ENCODE results near the gene RTL1.

Gene RTL1

GRCh38 chr14:100864960-100865681 is 38.4 kb downstream of the RTL1 start:
- no peak for DNase-seq

GRCh38 chr14:100864206-100864605 is 39.3 kb downstream of the RTL1 start:
- no peak for DNase-seq

- no peak for DNase-seq
These were observed 40.7 kb downstream of the RTL1 start for GRCh38 chr14:100862793-100863192.

GRCh38 chr14:100862277-100862676 is 41.2 kb downstream of the RTL1 start:
- DNase-seq = no peak

- DNase-seq = no peak
These were observed 41.6 kb downstream of the RTL1 start for GRCh38 chr14:100861937-100862247.

GRCh38 chr14:100861188-100861936 is 42.2 kb downstream of the RTL1 start:
- no peak for DNase-seq

GRCh38 chr14:100860556-100861187 is 42.9 kb downstream of the RTL1 start:
- DNase-seq = no peak

GRCh38 chr14:100859781-100860180 is 43.7 kb downstream of the RTL1 start:
- DNase-seq = no peak

GRCh38 chr14:100858838-100859220 is 44.7 kb downstream of the RTL1 start:
- no peak for DNase-seq

- no peak for DNase-seq
These were observed 45.3 kb downstream of the RTL1 start for GRCh38 chr14:100857923-100858837.

- no peak for DNase-seq
These were observed 46.1 kb downstream of the RTL1 start for GRCh38 chr14:100857233-100857922.

GRCh38 chr14:100856056-100856950 is 47.2 kb downstream of the RTL1 start:
- no peak for DNase-seq

- no peak for DNase-seq
These were observed 48.1 kb downstream of the RTL1 start for GRCh38 chr14:100855256-100855930.

- DNase-seq = no peak
These were observed 49.1 kb downstream of the RTL1 start for GRCh38 chr14:100854435-100854834.

- DNase-seq = no peak
These were observed 51.4 kb downstream of the RTL1 start for GRCh38 chr14:100851946-100852620.

- DNase-seq = no peak
These were observed 52.0 kb downstream of the RTL1 start for GRCh38 chr14:100851586-100851916.

GRCh38 chr14:100850841-100851585 is 52.5 kb downstream of the RTL1 start:
- peak; percentile 95 for DNase-seq

- DNase-seq = no peak
These were observed 54.3 kb downstream of the RTL1 start for GRCh38 chr14:100849115-100849781.

GRCh38 chr14:100846309-100846859 is 57.1 kb downstream of the RTL1 start:
- DNase-seq = no peak

Data from stimulated activated CD8-positive, alpha-beta memory T cell treated with anti-CD3 and anti-CD28 coated beads, Interleukin-4, amount 100 ng/mL, for 48 hours (primary cell).